Measurements from ENCODE around the gene C2orf76.

The C2orf76 gene

GRCh38 chr2:119253760-119254600 lies 112.7 kb downstream of the C2orf76 start:
- H3K27ac ChIP-seq (ENCODE audit: low read length), result no peak overlapping the region

DNA sequence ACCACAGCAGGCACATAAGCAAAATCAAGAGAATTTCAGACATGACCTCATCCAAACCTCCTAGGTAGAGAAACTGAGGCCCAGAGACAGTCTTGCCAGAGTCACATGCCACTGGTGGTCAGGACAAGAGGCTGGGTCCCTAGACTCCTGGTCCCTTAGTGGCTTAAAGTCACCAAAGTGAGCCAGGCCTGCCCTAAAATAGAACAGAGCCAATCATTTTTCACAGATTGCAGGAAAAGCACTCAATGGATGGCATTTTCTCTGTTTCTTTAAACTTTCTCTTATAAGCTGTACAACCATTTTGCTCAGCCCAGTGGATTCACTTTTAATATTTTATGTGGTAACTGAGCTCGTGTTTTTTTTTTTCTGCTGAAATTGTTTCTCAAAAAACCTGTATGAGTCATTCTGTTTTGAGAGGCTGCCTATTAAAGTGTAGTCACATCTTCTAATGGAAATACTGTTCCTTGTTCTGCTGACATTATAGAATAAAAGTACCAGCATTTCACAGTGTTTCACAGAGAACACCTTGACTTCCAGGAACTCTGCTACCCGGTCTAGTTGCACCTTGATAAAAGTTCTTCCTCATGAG lies 113.4 kb downstream of the C2orf76 start:
- Histone ChIP-seq H3K27ac (ENCODE audit: low read length) (no peak overlapping the region), H3K27me3 (ENCODE audit: insufficient read depth, low read length, poor library complexity) (no peaks in the 10 kb centered on the region), H3K4me1 (ENCODE audit: insufficient read depth, low read length) (no peaks in the 10 kb centered on the region), H3K4me3 (ENCODE audit: low read depth in 1 of 2, low read length in 2 of 2) (no peak overlapping the region), H3K4me2 (ENCODE audit: insufficient read depth, low read length) (no peak overlapping the region), H3K9me3 (ENCODE audit: insufficient read depth, low read length, severe bottlenecking) (no peaks in the 10 kb centered on the region), H3K36me3 (ENCODE audit: insufficient read depth, low read length) (no peaks in the 10 kb centered on the region), H2AFZ (ENCODE audit: low read depth, low read length) (no peak overlapping the region), H4K20me1 (ENCODE audit: insufficient read depth, low read length) (no peaks in the 10 kb centered on the region), H3K9ac (ENCODE audit: low read depth, low read length) (no peak overlapping the region), H3K79me2 (ENCODE audit: insufficient read depth, low read length) (no peaks in the 10 kb centered on the region)
- DNase-seq (no peak), ATAC-seq (ENCODE audit: insufficient read depth, low read depth) (no peak)
- TF ChIP-seq CTCF (IDR thresholded peaks at IDR 0.05; ENCODE audit: borderline replicate concordance, extremely low read depth, low read length, poor library complexity, severe bottlenecking) (no peak), EZH2 (IDR thresholded peaks at IDR 0.05; ENCODE audit: borderline replicate concordance, low read depth, low read length, severe bottlenecking) (no peak)

More at GRCh38 chr2:119253760-119254600, 112.7 kb downstream of the C2orf76 start:
- H3K4me2 ChIP-seq (ENCODE audit: insufficient read depth, low read length), result no peak overlapping the region
- ATAC-seq (ENCODE audit: insufficient read depth, low read depth), result no peak
- no peaks in the 10 kb centered on the region for H3K9me3 ChIP-seq (ENCODE audit: insufficient read depth, low read length, severe bottlenecking)
- no peaks in the 10 kb centered on the region for H3K4me1 ChIP-seq (ENCODE audit: insufficient read depth, low read length)
- no peaks in the 10 kb centered on the region for H3K36me3 ChIP-seq (ENCODE audit: insufficient read depth, low read length)
- DNase-seq, result no peak
- H3K27me3 ChIP-seq (ENCODE audit: insufficient read depth, low read length, poor library complexity), result no peaks in the 10 kb centered on the region
- no peaks in the 10 kb centered on the region for H3K79me2 ChIP-seq (ENCODE audit: insufficient read depth, low read length)
- no peak overlapping the region for H3K4me3 ChIP-seq (ENCODE audit: low read depth in 1 of 2, low read length in 2 of 2)
- H2AFZ ChIP-seq (ENCODE audit: low read depth, low read length), result no peak overlapping the region
- H4K20me1 ChIP-seq (ENCODE audit: insufficient read depth, low read length), result no peaks in the 10 kb centered on the region
- no peak for TF ChIP-seq CTCF (IDR thresholded peaks at IDR 0.05; ENCODE audit: borderline replicate concordance, extremely low read depth, low read length, poor library complexity, severe bottlenecking)
- no peak overlapping the region for H3K9ac ChIP-seq (ENCODE audit: low read depth, low read length)
